A549 (cell line): Measurements from ENCODE around the gene PLEKHN1. TPM values are rescaled to one million over a fixed set of nuclear protein-coding genes. Genes with fewer than 3 reads are reported as not detected.
A peak's percentile ranks its signal among the peaks of the same experiment; 100 is the strongest.

Source experiments
- ATAC-seq, 2 experiments: fragments of 200-7000 bp in 1 of 2; fragments of >200 bp in 1 of 2; cut with Nextera tagmentation in 1 of 2; cut with Tn5 transposase in 1 of 2; 3 replicates each; pipeline versions ENCODE4 v1.8.0 to v1.9.1; 2018 to 2020; ENCODE audit warnings: mild to moderate bottlenecking in 1 of 2, moderate library complexity in 1 of 2
- CTCF ChIA-PET: fragments of 300-600 bp; sonication (Branson Sonifier 250); formaldehyde crosslinking; extraction: SDS; loops from one replicate; lab custom pipeline; 2021; ENCODE audit warnings: antibody characterized with exemption, inconsistent platforms; lab: Yijun Ruan, JAX
- POLR2A ChIA-PET: fragments of 350-600 bp; formaldehyde crosslinking; extraction: SDS; loops from one replicate; lab custom pipeline; 2021; ENCODE audit warnings: antibody characterized with exemption, inconsistent platforms; lab: Yijun Ruan, JAX
- DNase-seq, 2 experiments: peaks; one replicate each; pipeline versions ENCODE4 v3.0.0 to v3.0.0-alpha.2; 2011 to 2016; ENCODE audit warnings: low read depth in 1 of 2, low spot score in 1 of 2
- FAIRE-seq: peaks from 2 replicates; lab custom pipeline; 2011; peaks lifted over from hg19 to GRCh38; lab: Jason Lieb, UNC
- H3K27ac ChIP-seq, 2 experiments: fragments of >200 bp; sonication (Bioruptor Twin); formaldehyde crosslinking; 3 replicates each; pipeline ENCODE4 v1.5.1; 2016 to 2017
- H3K4me1 ChIP-seq: fragments of >200 bp; sonication (Bioruptor Twin); formaldehyde crosslinking; 3 replicates; pipeline ENCODE4 v1.6.1; 2016
- H3K4me2 ChIP-seq: fragments of >200 bp; sonication (Bioruptor Twin); formaldehyde crosslinking; 3 replicates; pipeline ENCODE4 v1.6.1; 2016
- H3K4me3 ChIP-seq: fragments of >200 bp; sonication (Bioruptor Twin); formaldehyde crosslinking; 3 replicates; pipeline ENCODE4 v1.5.1; 2016
- H3K9me3 ChIP-seq: fragments of >200 bp; sonication (Bioruptor Twin); formaldehyde crosslinking; 3 replicates; pipeline ENCODE4 v1.6.1; 2016
- BCL3 ChIP-seq: fragments of >200 bp; sonication (Bioruptor Twin); formaldehyde crosslinking; IDR thresholded peaks from 3 replicates; pipeline ENCODE4 v1.6.1; 2016
- CEBPB ChIP-seq, 2 experiments: fragments of >200 bp in 1 of 2; sonication (Bioruptor Twin) in 1 of 2; formaldehyde crosslinking in 1 of 2; IDR thresholded peaks; 2 replicates each; pipeline ENCODE4 v1.6.1; 2012 to 2016
- FOSB ChIP-seq: fragments of 250-450 bp; sonication (Bioruptor Pico); IDR thresholded peaks from 2 replicates; pipeline ENCODE4 v1.5.0; 2020; ENCODE audit warnings: mild to moderate bottlenecking, moderate library complexity
- FOSL2 ChIP-seq, 2 experiments: fragments of 450-650 bp in 1 of 2; fragments of >200 bp in 1 of 2; sonication (Bioruptor Twin) in 1 of 2; formaldehyde crosslinking; IDR thresholded peaks; 2 replicates each; pipeline versions ENCODE4 v1.5.0 to v1.6.1; 2016 to 2020; ENCODE audit warnings: mild to moderate bottlenecking in 1 of 2, moderate library complexity in 1 of 2
- JUN ChIP-seq, 2 experiments: fragments of >200 bp; sonication (Bioruptor Twin); formaldehyde crosslinking; IDR thresholded peaks; 2 replicates in 1 of 2; 3 replicates in 1 of 2; pipeline ENCODE4 v1.6.1; 2016 to 2017
- JUNB ChIP-seq: fragments of >200 bp; sonication (Bioruptor Twin); formaldehyde crosslinking; IDR thresholded peaks from 2 replicates; pipeline ENCODE4 v1.6.1; 2016
- MAX ChIP-seq: IDR thresholded peaks from 2 replicates; pipeline ENCODE4 v1.6.1; 2012
- PBX3 ChIP-seq: IDR thresholded peaks from 2 replicates; pipeline ENCODE4 v1.6.1; 2012
- POLR2A ChIP-seq: IDR thresholded peaks from 2 replicates; pipeline ENCODE4 v1.6.1; 2012; ENCODE audit warnings: mild to moderate bottlenecking, low read length
- REST ChIP-seq: fragments of 200-600 bp; sonication (generic); IDR thresholded peaks from 2 replicates; pipeline ENCODE4 v1.6.1; 2016; ENCODE audit warnings: antibody characterized with exemption, mild to moderate bottlenecking, moderate library complexity
- SMC3 ChIP-seq: fragments of >200 bp; sonication (Bioruptor Twin); formaldehyde crosslinking; IDR thresholded peaks from 3 replicates; pipeline ENCODE4 v1.6.1; 2018; ENCODE audit warnings: inconsistent platforms
- ZFP36 ChIP-seq: fragments of 450-650 bp; IDR thresholded peaks from 2 replicates; pipeline ENCODE4 v1.6.1; 2014; ENCODE audit warnings: borderline replicate concordance; ENCODE audit not compliant: partially characterized antibody
- WGBS: methylation state at CpG from one replicate; pipeline ENCODE4 v1.1.6; 2017; ENCODE audit errors: missing lambda C conversion rate; 5-methylcytosine and 5-hydroxymethylcytosine counted together
- polyA plus RNA-seq, 4 experiments: library from polyadenylated mRNA; depleted of rRNA in 3 of 4; stranded (reverse); fragments of >200 nt; fragmentation: RNase III in 1 of 4; extraction: RNeasy Plus Mini Kit Qiagen cat#74134 plus additional on column Dnase treatment in 1 of 4; gene quantifications; 2 replicates in 3 of 4; 3 replicates in 1 of 4; pipeline ENCODE4 v1.2.3, GENCODE V29; 2011 to 2017

Gene PLEKHN1
- polyA plus RNA-seq, 2 of the 4 experiments (the other 2 are of a cell fraction) = 0.75 to 3.2 TPM

- ChIA-PET POLR2A (no interaction called here), CTCF (interaction anchor here (1.0 to 3.7 kb wide), 3 partner anchors 10 to 18 kb away, joined by 4 to 37 read pairs (median 6); no protein-coding TSS in a partner anchor)
- ATAC-seq (peak; percentile 9 to 13; a peak in 3 of 6 replicates), DNase-seq (peak in 1 of 2 experiments; percentile 83), FAIRE-seq (no peak)
- peaks cover 57% of the 10 kb centered on the region for H3K4me1 ChIP-seq
- H3K4me2 ChIP-seq = peak within 1 kb of the TSS; percentile 97
- WGBS = 21% methylated on average over 10 of the region's 72 CpGs
- TF ChIP-seq SMC3 (0 out of 3 replicates have a peak, but pooled peaks have one; percentile 7), PBX3 (no peak), POLR2A (peak; percentile 46), CEBPB (IDR thresholded peaks at IDR 0.05) (no peak), BCL3 (peak; percentile 54; the same call in 1 of the 3 replicates), JUN (IDR thresholded peaks at IDR 0.05) (peak in 1 of 2 experiments; percentile 49; a peak in 3 of 5 replicates), FOSL2 (IDR thresholded peaks at IDR 0.05) (no peak), FOSL2 (CRISPR knock-in tag; IDR thresholded peaks at IDR 0.05) (no peak), ZFP36 (peak; percentile 23), MAX (peak; percentile 22; the same call in 1 of the 2 replicates)
- H3K4me3 ChIP-seq = peak within 1 kb of the TSS; percentile 84
- H3K27ac ChIP-seq = peak within 1 kb of the TSS; percentile 95 to 97
- H3K9me3 ChIP-seq = no peaks in the 10 kb centered on the region
Measured at GRCh38 chr1:923131-923990, 42.9 kb upstream of the PLEKHN1 start, which contains the start of gene SAMD11. SAMD11 (plus strand) TSS chr1:923923; CDS start chr1:924432, 509 bp downstream.

- H3K9me3 ChIP-seq = no peaks in the 10 kb centered on the region
- H3K4me3 ChIP-seq = peak overlapping the region; percentile 84
- H3K27ac ChIP-seq = peak overlapping the region; percentile 95 to 97
- CTCF ChIA-PET = interaction anchor here (3.7 kb wide), 1 partner anchor 16 kb away, joined by 37 read pairs; no protein-coding TSS in a partner anchor
- peaks cover 57% of the 10 kb centered on the region for H3K4me1 ChIP-seq
- peak overlapping the region; percentile 97 for H3K4me2 ChIP-seq
- 0% methylated on average over 2 of the region's 98 CpGs for WGBS
- ATAC-seq (peak in 1 of 2 experiments; percentile 3; a peak in 1 of 6 replicates), FAIRE-seq (no peak), DNase-seq (no peak)
- POLR2A ChIA-PET = no interaction called here
- TF ChIP-seq REST (no peak), FOSB (CRISPR knock-in tag) (no peak), POLR2A (no peak), JUN (IDR thresholded peaks at IDR 0.05) (peak in 1 of 2 experiments; percentile 16; a peak in 2 of 5 replicates), JUNB (no peak)
Measured at GRCh38 chr1:923991-924655, 42.2 kb upstream of the PLEKHN1 start.
